Muscle of back (tissue), 10 donors: ENCODE results near the gene CEP63. TPM values are rescaled to one million over a fixed set of nuclear protein-coding genes. Genes with fewer than 3 reads are reported as not detected.

Source experiments
- polyA plus RNA-seq, 10 donors: library from polyadenylated mRNA; unstranded; fragments of 120-200 nt; gene quantifications; one replicate each; pipeline ENCODE4 v1.2.1, GENCODE V29; 2013; ENCODE audit not compliant: insufficient read length in 10 of 10

The CEP63 gene
- polyA plus RNA-seq, 10 donors, result 30.9 to 39.6 (median 36.0) TPM

Other genes starting within 250 kb of the CEP63 start
- gene RYK, start 235.2 kb upstream of the CEP63 start, polyA plus RNA-seq, result 10 to 100 TPM; 49.3 to 74.0 (median 61.0) TPM
- gene AMOTL2, start 111.6 kb upstream of the CEP63 start, polyA plus RNA-seq, result 10 to 100 TPM; 38.0 to 66.8 (median 54.0) TPM
- gene ANAPC13, start 72 bp upstream of the CEP63 start, polyA plus RNA-seq, result 10 to 100 TPM; 63.3 to 91.4 (median 74.2) TPM
- 10 to 100 TPM; 23.1 to 71.1 (median 49.3) TPM for gene KY, start 165.0 kb downstream of the CEP63 start, polyA plus RNA-seq